Type B pancreatic cell (in vitro differentiated cells): ENCODE measurements around the gene HOXC10. TPM values are rescaled to one million over a fixed set of nuclear protein-coding genes. Genes with fewer than 3 reads are reported as not detected.
A peak's percentile ranks its signal among the peaks of the same experiment; 100 is the strongest.

Experiments
- DNase-seq: peaks from one replicate; pipeline ENCODE4 v3.0.0; 2021; ENCODE audit warnings: mixed read lengths; ENCODE audit not compliant: unreplicated experiment; ENCODE audit errors: extremely low spot score
- H3K27ac Mint-ChIP-seq: 2 replicates; pipeline ENCODE4 v1.8.0; 2021; ENCODE audit warnings: mild to moderate bottlenecking, mixed read lengths
- H3K27me3 Mint-ChIP-seq: 2 replicates; pipeline ENCODE4 v1.8.0; 2021; ENCODE audit warnings: mixed read lengths
- H3K36me3 Mint-ChIP-seq: 2 replicates; pipeline ENCODE4 v1.8.0; 2021; ENCODE audit warnings: mixed read lengths
- H3K4me1 Mint-ChIP-seq: one replicate; pipeline ENCODE4 v1.8.0; 2021; ENCODE audit warnings: mixed read lengths; ENCODE audit not compliant: unreplicated experiment
- H3K4me3 Mint-ChIP-seq: 2 replicates; pipeline ENCODE4 v1.8.0; 2021; ENCODE audit warnings: mild to moderate bottlenecking, mixed read lengths
- H3K9me3 Mint-ChIP-seq: 2 replicates; pipeline ENCODE4 v1.8.0; 2021; ENCODE audit warnings: mixed read lengths
- CTCF ChIP-seq: fragments of 200-600 bp; sonication (generic); conservative IDR thresholded peaks from 2 replicates; pipeline ENCODE4 v1.5.0; 2021; ENCODE audit warnings: antibody characterized with exemption, mild to moderate bottlenecking
- total RNA-seq: library from RNA; stranded (reverse); gene quantifications from 2 replicates; pipeline ENCODE4 v1.2.1, GENCODE V29; 2021; ENCODE audit warnings: low replicate concordance

HOXC10 gene
- total RNA-seq, 1 donor from 2014 or later: not detected

GRCh38 chr12:53993162-53994008 is 8.4 kb downstream of the HOXC10 start:
- Mint-ChIP-seq H3K27ac (peak overlapping the region; percentile 54), H3K36me3 (no peaks in the 10 kb centered on the region), H3K4me3 (peak overlapping the region; percentile 79)

GRCh38 chr12:53994009-53994263 is 9.0 kb downstream of the HOXC10 start:
- H3K36me3 Mint-ChIP-seq: no peaks in the 10 kb centered on the region
- DNase-seq: no peak
- TF ChIP-seq CTCF: no peak
- no peaks in the 10 kb centered on the region for H3K9me3 Mint-ChIP-seq
- H3K27me3 Mint-ChIP-seq: peaks cover 100% of the 10 kb centered on the region
- peak overlapping the region; percentile 54 for H3K27ac Mint-ChIP-seq
- H3K4me1 Mint-ChIP-seq: peaks cover 19% of the 10 kb centered on the region
- H3K4me3 Mint-ChIP-seq: peak overlapping the region; percentile 79

More at GRCh38 chr12:53993162-53994008, 8.4 kb downstream of the HOXC10 start:
- Mint-ChIP-seq H3K27me3 (peaks cover 100% of the 10 kb centered on the region), H3K4me1 (peaks cover 19% of the 10 kb centered on the region), H3K9me3 (no peaks in the 10 kb centered on the region)
- no peak for DNase-seq
- TF ChIP-seq CTCF: no peak

- peaks cover 100% of the 10 kb centered on the region for H3K27me3 Mint-ChIP-seq
- peak overlapping the region; percentile 54 for H3K27ac Mint-ChIP-seq
- H3K4me1 Mint-ChIP-seq: peaks cover 14% of the 10 kb centered on the region
- TF ChIP-seq CTCF: no peak
- no peak for DNase-seq
- H3K36me3 Mint-ChIP-seq: no peaks in the 10 kb centered on the region
- H3K9me3 Mint-ChIP-seq: no peaks in the 10 kb centered on the region
- H3K4me3 Mint-ChIP-seq: peak overlapping the region; percentile 79
Measured at GRCh38 chr12:53994264-53995001, 9.5 kb downstream of the HOXC10 start.

- peaks cover 11% of the 10 kb centered on the region for H3K4me1 Mint-ChIP-seq
- peak overlapping the region; percentile 66 for H3K4me3 Mint-ChIP-seq
- TF ChIP-seq CTCF: no peak
- peak overlapping the region; percentile 28 for H3K27ac Mint-ChIP-seq
- H3K36me3 Mint-ChIP-seq: no peaks in the 10 kb centered on the region
- DNase-seq: no peak
- H3K9me3 Mint-ChIP-seq: no peaks in the 10 kb centered on the region
- H3K27me3 Mint-ChIP-seq: peaks cover 100% of the 10 kb centered on the region
Measured at GRCh38 chr12:53995002-53995377, 10.0 kb downstream of the HOXC10 start.

GRCh38 chr12:53995378-53996239 is 10.7 kb downstream of the HOXC10 start:
- H3K9me3 Mint-ChIP-seq: no peaks in the 10 kb centered on the region
- H3K27me3 Mint-ChIP-seq: peaks cover 100% of the 10 kb centered on the region
- H3K4me1 Mint-ChIP-seq: peaks cover 11% of the 10 kb centered on the region
- peak overlapping the region; percentile 76 for H3K4me3 Mint-ChIP-seq
- TF ChIP-seq CTCF: no peak
- DNase-seq: no peak
- H3K27ac Mint-ChIP-seq: peak overlapping the region; percentile 28
- no peaks in the 10 kb centered on the region for H3K36me3 Mint-ChIP-seq
